ENCODE measurements around the gene WBP1.
"Not testable (repeated sequence)": the region's sequence is repeated elsewhere in the genome, so short reads cannot be mapped to it uniquely, and the experiment has no call there.

WBP1 gene

GRCh38 chr2:74428675-74429074 lies 29.6 kb upstream of the WBP1 start:
- DNase-seq, result no peak

- no peak for DNase-seq
These were observed 28.5 kb upstream of the WBP1 start for GRCh38 chr2:74429487-74430451.

- DNase-seq, result no peak
These were observed 27.7 kb upstream of the WBP1 start for GRCh38 chr2:74430502-74430901.

- DNase-seq, result no peak
These were observed 22.0 kb upstream of the WBP1 start for GRCh38 chr2:74436111-74436805.

GRCh38 chr2:74436848-74437695 lies 21.2 kb upstream of the WBP1 start:
- no peak for DNase-seq

- DNase-seq, result no peak
These were observed 20.0 kb upstream of the WBP1 start for GRCh38 chr2:74438248-74438647.

- no peak for DNase-seq
These were observed 18.9 kb upstream of the WBP1 start for GRCh38 chr2:74439373-74439772.

- DNase-seq, result no peak
These were observed 18.3 kb upstream of the WBP1 start for GRCh38 chr2:74439803-74440377.

- DNase-seq, result peak; percentile 47
These were observed 17.7 kb upstream of the WBP1 start for GRCh38 chr2:74440378-74441169.

GRCh38 chr2:74441170-74441689 lies 17.0 kb upstream of the WBP1 start:
- DNase-seq, result no peak

- peak; percentile 49 for DNase-seq
These were observed 16.4 kb upstream of the WBP1 start, which contains the start of gene RTKN for GRCh38 chr2:74441690-74442482. RTKN (minus strand) TSS chr2:74441937; CDS start chr2:74441816, 121 bp downstream.

GRCh38 chr2:74442483-74443297 lies 15.5 kb upstream of the WBP1 start:
- not testable (repeated sequence) for DNase-seq

GRCh38 chr2:74444498-74445318 lies 13.5 kb upstream of the WBP1 start:
- DNase-seq, result no peak

- no peak for DNase-seq
These were observed 10.8 kb upstream of the WBP1 start for GRCh38 chr2:74447230-74447999.

GRCh38 chr2:74448771-74449170 lies 9.5 kb upstream of the WBP1 start:
- no peak for DNase-seq

- DNase-seq, result no peak
These were observed 7.6 kb upstream of the WBP1 start for GRCh38 chr2:74450570-74451190.
